ENCODE measurements around the gene AKAP12. TPM values are rescaled to one million over a fixed set of nuclear protein-coding genes. Genes with fewer than 3 reads are reported as not detected.

The AKAP12 gene
- total RNA-seq, 1 donor from 2014 or later, result 404 TPM

DNA sequence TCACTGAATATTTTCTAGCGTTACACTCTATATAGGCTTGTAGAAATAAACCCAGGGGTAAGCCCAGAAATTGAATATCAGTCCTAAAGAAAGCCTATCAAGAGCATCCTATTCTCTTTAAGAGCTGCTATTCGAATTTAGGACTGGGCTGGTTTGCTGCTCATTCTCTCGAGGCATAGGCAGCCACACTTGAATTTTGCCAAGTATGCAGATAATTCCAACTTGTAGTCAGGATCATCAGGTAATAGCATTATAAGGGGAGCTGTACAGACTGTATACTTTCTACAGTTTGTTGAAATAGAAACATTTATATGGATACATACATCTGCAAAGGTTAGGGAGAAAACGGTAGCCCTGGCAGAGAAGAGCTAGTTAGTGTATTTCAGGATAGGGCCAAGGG, 153.6 kb downstream of the AKAP12 start:
- no peak for DNase-seq (ENCODE audit: extremely low read depth, low read depth, low spot score)

DNA sequence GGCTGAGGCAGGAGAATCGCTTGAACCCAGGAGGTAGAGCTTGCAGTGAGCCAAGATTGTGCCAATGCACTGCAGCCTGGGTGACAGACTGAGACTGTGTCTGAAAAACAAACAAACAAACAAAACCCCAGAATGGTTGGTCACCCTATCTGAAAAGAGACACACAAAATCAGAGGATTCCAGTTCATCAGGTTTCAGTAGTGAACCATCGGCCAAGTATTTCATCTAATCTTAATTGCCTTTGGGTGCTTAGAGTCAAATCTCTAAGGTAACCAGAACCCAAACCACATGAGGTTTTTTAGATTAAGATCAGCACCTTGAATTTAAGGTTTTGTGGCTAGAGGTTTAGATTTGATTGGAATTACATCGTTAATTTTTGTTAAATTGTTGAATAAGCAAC, 159.9 kb downstream of the AKAP12 start:
- no peak for DNase-seq (ENCODE audit: extremely low read depth, low read depth, low spot score)

DNA sequence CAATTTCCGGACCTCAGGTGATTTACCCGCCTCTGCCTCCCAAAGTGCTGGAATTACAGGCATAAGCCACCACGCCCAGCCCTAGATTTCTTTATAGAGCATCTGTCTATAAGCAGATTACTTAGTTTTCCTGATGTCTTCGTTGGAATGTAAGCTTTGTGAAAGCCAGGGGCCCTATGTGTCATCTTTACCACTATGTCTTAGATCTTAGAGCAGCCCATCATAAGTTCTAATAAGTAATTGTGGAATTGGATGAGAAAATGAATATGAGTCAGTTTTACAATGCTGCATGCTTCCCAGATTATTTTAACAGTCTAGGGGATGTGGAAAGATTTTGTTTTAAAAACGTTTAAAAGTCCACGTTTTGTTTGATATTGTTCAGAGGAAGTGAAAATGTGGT, 160.7 kb downstream of the AKAP12 start:
- no peak for DNase-seq (ENCODE audit: extremely low read depth, low read depth, low spot score)

DNA sequence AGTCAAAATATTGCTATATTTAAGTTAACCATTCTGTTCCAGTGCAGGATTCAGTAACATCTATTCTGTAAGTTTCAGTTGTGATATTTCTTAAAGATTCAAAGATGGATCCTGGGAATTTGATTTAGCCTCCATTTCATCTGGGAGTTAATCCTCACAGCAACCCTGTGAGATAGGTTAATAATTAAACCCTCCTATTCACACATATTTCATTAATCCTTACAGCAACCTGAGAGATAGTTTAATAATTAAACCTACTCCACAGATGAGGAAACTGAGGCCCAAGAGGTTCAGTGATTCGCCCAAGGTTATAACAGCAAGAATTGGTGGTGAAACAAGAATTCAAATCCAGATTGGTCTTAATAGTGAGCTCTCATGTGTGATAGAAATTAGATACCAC, 162.5 kb downstream of the AKAP12 start:
- no peak for DNase-seq (ENCODE audit: extremely low read depth, low read depth, low spot score)

DNA sequence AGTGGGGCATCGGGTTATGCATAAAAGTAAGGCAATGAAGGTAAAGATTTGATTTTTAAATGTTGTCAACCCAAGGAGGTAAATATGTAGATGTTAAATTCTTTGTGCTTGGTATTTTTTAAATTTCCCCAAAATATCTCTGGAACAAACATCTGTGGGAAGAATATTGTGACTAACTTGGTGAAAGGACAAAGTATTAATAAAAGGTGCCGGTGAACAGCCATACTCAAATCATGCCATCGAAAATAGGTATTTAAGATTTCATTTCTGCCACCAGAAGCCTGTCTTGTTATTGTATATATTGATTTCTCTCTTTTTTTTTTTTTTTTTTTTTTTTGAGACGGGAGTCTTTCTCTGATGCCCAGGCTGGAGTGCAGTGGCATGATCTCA, 164.1 kb downstream of the AKAP12 start:
- DNase-seq (ENCODE audit: extremely low read depth, low read depth, low spot score), result no peak

Other genes starting within 250 kb of the AKAP12 start
- gene ZBTB2, start 151.6 kb downstream of the AKAP12 start, total RNA-seq, result 6.8 and 6.9 TPM in 2 replicates
- 18.2 and 34.1 TPM in 2 replicates for gene RMND1, start 212.2 kb downstream of the AKAP12 start, total RNA-seq